K562 (cell line): Measurements from ENCODE around the gene MOCS3. TPM values are rescaled to one million over a fixed set of nuclear protein-coding genes. Genes with fewer than 3 reads are reported as not detected.
A peak's percentile ranks its signal among the peaks of the same experiment; 100 is the strongest.

Source experiments
- ATAC-seq: fragments of 200-7000 bp; cut with Tn5 transposase; 3 replicates; pipeline ENCODE4 v1.9.1; 2020; ENCODE audit warnings: moderate library complexity
- BruUV-seq: library from RNA; stranded (reverse); fragments of 400-500 nt; replicated peaks from 2 replicates; lab custom pipeline; 2021; lab: Mats Ljungman, UMichigan
- CTCF ChIA-PET: fragments of 300-600 bp; formaldehyde crosslinking; extraction: SDS; loops from one replicate; lab custom pipeline; 2021; ENCODE audit warnings: low intra/inter-chr PET ratio; lab: Yijun Ruan, JAX
- POLR2A ChIA-PET: fragments of 300-600, 350-650 bp; sonication (Branson Sonifier 250); formaldehyde crosslinking; extraction: SDS; loops from one replicate; lab custom pipeline; 2021; ENCODE audit warnings: antibody characterized with exemption, inconsistent platforms; lab: Yijun Ruan, JAX
- DNase-seq, 4 experiments: peaks; one replicate each; pipeline versions ENCODE4 v3.0.0 to v3.0.0-alpha.2; 2011 to 2018; ENCODE audit warnings: low spot score in 3 of 4, mixed read lengths in 3 of 4; ENCODE audit errors: extremely low read depth in 1 of 4
- FAIRE-seq: peaks from 2 replicates; lab custom pipeline; 2011; peaks lifted over from hg19 to GRCh38; lab: Jason Lieb, UNC
- H2AFZ ChIP-seq: 2 replicates; pipeline ENCODE4 v1.6.0; 2011; ENCODE audit warnings: low read depth, low read length, control low read depth, inconsistent platforms
- H3K27ac ChIP-seq: fragments of 200-600 bp; 3 replicates; pipeline ENCODE4 v1.8.0; 2011; ENCODE audit warnings: low read depth, mild to moderate bottlenecking, control low read depth, inconsistent platforms, low read length, moderate library complexity, mixed read lengths; ENCODE audit errors: extremely low read depth
- H3K27me3 ChIP-seq, 2 experiments: fragments of 300-600 bp in 1 of 2; 2 replicates in 1 of 2; 3 replicates in 1 of 2; pipeline versions ENCODE4 v1.6.0 to v1.8.0; 2011; ENCODE audit warnings: inconsistent platforms in 2 of 2, low read length in 2 of 2, mild to moderate bottlenecking in 1 of 2, mixed read lengths in 1 of 2, moderate library complexity in 1 of 2; ENCODE audit not compliant: control insufficient read depth in 2 of 2, insufficient read depth in 2 of 2
- H3K36me3 ChIP-seq: fragments of 300-600 bp; 3 replicates; pipeline ENCODE4 v1.8.0; 2011; ENCODE audit warnings: mild to moderate bottlenecking, low read length, inconsistent platforms; ENCODE audit not compliant: control insufficient read depth, insufficient read depth
- H3K4me1 ChIP-seq, 2 experiments: fragments of 200-600 bp in 1 of 2; replicated peaks in 1 of 2; 2 replicates in 1 of 2; 3 replicates in 1 of 2; pipeline versions ENCODE4 v1.5.1 to v1.8.0; 2011; ENCODE audit warnings: inconsistent platforms in 2 of 2, low read length in 2 of 2, mild to moderate bottlenecking in 1 of 2, mixed read lengths in 1 of 2, moderate library complexity in 1 of 2; ENCODE audit not compliant: control insufficient read depth in 2 of 2, insufficient read depth in 2 of 2
- H3K4me2 ChIP-seq: 2 replicates; pipeline ENCODE4 v1.6.1; 2011; ENCODE audit warnings: low read length, control low read depth, inconsistent platforms, mixed read lengths; ENCODE audit not compliant: insufficient read depth
- H3K4me3 ChIP-seq: fragments of 200-600 bp; sonication (generic), shearing (Covaris generic); 2 replicates; pipeline ENCODE4 v1.5.1; 2016; ENCODE audit warnings: control low read depth, inconsistent platforms
- H3K79me2 ChIP-seq: fragments of 200-600 bp; 3 replicates; pipeline ENCODE4 v1.8.0; 2011; ENCODE audit warnings: low read length, inconsistent platforms; ENCODE audit not compliant: control insufficient read depth, insufficient read depth
- H3K9ac ChIP-seq, 2 experiments: 2 replicates each; pipeline versions ENCODE4 v1.6.0 to v1.6.1; 2011; ENCODE audit warnings: low read depth in 2 of 2, low read length in 2 of 2, control low read depth in 1 of 2, inconsistent platforms in 1 of 2, mild to moderate bottlenecking in 1 of 2, mixed read lengths in 1 of 2; ENCODE audit not compliant: insufficient read depth in 1 of 2
- H3K9me1 ChIP-seq: one replicate; pipeline ENCODE4 v1.6.0; 2011; ENCODE audit warnings: inconsistent platforms, mild to moderate bottlenecking, low read length, moderate library complexity; ENCODE audit not compliant: control insufficient read depth, insufficient read depth
- H3K9me3 ChIP-seq: replicated peaks from 2 replicates; pipeline ENCODE4 v1.5.1; 2011; ENCODE audit warnings: low read depth, low read length, inconsistent platforms; ENCODE audit not compliant: control insufficient read depth, insufficient read depth
- H4K20me1 ChIP-seq: replicated peaks from 2 replicates; pipeline ENCODE4 v1.6.1; 2011; ENCODE audit warnings: low read length, inconsistent platforms, mixed read lengths; ENCODE audit not compliant: control insufficient read depth, insufficient read depth
- C11orf30 ChIP-seq: fragments of 450-650 bp; IDR thresholded peaks from 2 replicates; pipeline ENCODE4 v1.6.1; 2016; ENCODE audit warnings: low read depth, mild to moderate bottlenecking
- CEBPG ChIP-seq, 3 experiments: fragments of 200-800 bp in 1 of 3; sonication (Bioruptor generic) in 1 of 3; sonication (generic) in 1 of 3; formaldehyde crosslinking in 1 of 3; IDR thresholded peaks in 2 of 3; conservative IDR thresholded peaks in 1 of 3; 2 replicates each; pipeline versions ENCODE4 v1.6.1 to v1.8.0; 2016 to 2022; ENCODE audit warnings: missing compliant biosample characterization in 2 of 3, missing genetic modification characterization in 2 of 3, mild to moderate bottlenecking in 1 of 3, missing genetic modification reagents in 1 of 3
- MAFG ChIP-seq: fragments of 450-650 bp; conservative IDR thresholded peaks from 2 replicates; pipeline ENCODE4 v1.6.1; 2016; ENCODE audit warnings: missing genetic modification characterization, missing compliant biosample characterization
- PTRF ChIP-seq: fragments of 450-650 bp; IDR thresholded peaks from 2 replicates; pipeline ENCODE4 v1.6.1; 2016; ENCODE audit warnings: mild to moderate bottlenecking, missing genetic modification characterization, missing compliant biosample characterization
- SMAD3 ChIP-seq: fragments of 450-650 bp; formaldehyde crosslinking; conservative IDR thresholded peaks from 2 replicates; pipeline ENCODE4 v1.4.0; 2020; ENCODE audit warnings: mild to moderate bottlenecking
- SRSF7 ChIP-seq: fragments of 200-400 bp; formaldehyde crosslinking; optimal IDR thresholded peaks from 2 replicates; pipeline ENCODE3; 2017; ENCODE audit warnings: mild to moderate bottlenecking, low read depth, low read length
- XRCC5 ChIP-seq: fragments of 200-400 bp; formaldehyde crosslinking; IDR thresholded peaks from 2 replicates; pipeline ENCODE4 v1.6.1; 2017; ENCODE audit warnings: low read depth, mild to moderate bottlenecking, low read length
- WGBS: fragments of 100-300 bp; shearing (Covaris generic); methylation state at CpG from one replicate; pipeline ENCODE4 v1.1.6; 2016; ENCODE audit warnings: low coverage, mixed read lengths; ENCODE audit not compliant: insufficient coverage; ENCODE audit errors: missing lambda C conversion rate; 5-methylcytosine and 5-hydroxymethylcytosine counted together
- in situ Hi-C: fragments of 300-500 bp; cut with MboI; formaldehyde crosslinking; loops from 4 replicates; pipeline ENCODE4 v1.15.0; 2018; ENCODE audit warnings: inconsistent platforms, mixed read lengths
- intact Hi-C: fragments of 100-400 bp; cut with micrococcal nuclease; formaldehyde crosslinking; loops from 2 replicates; pipeline ENCODE4 v1.14.2; 2022
- polyA plus RNA-seq, 8 experiments: library from polyadenylated mRNA; depleted of rRNA in 4 of 8; stranded (reverse) in 5 of 8; unstranded in 3 of 8; fragments of >200 nt; fragmentation: Nextera tagmentation in 2 of 8; fragmentation: Illumina TruSeq in 1 of 8; extraction: Ambion mirVana in 2 of 8; extraction: Trizol in 1 of 8; gene quantifications; 2 replicates each; pipeline versions ENCODE4 v1.2.1 to v1.2.3, GENCODE V29; 2011 to 2014; ENCODE audit warnings: inconsistent platforms in 1 of 8, missing spikeins in 1 of 8
- total RNA-seq, 7 experiments: library from RNA; depleted of rRNA in 6 of 7; stranded (reverse); fragments of >200 nt in 6 of 7; fragmentation: Illumina TruSeq in 2 of 7; extraction: Trizol in 2 of 7; gene quantifications; 2 replicates each; pipeline versions ENCODE4 v1.2.1 to v1.2.3, GENCODE V29; 2011 to 2021; ENCODE audit warnings: low replicate concordance in 1 of 7
- TF ChIP-seq, protein P1 (sequence below), 2 experiments: fragments of 450-650 bp in 1 of 2; sonication (generic) in 1 of 2; formaldehyde crosslinking in 1 of 2; IDR thresholded peaks in 1 of 2; conservative IDR thresholded peaks in 1 of 2; 2 replicates each; pipeline versions ENCODE4 v1.6.1 to v1.8.1; 2016 to 2023; ENCODE audit warnings: mild to moderate bottlenecking in 2 of 2, moderate library complexity in 2 of 2, inconsistent platforms in 1 of 2, missing genetic modification reagents in 1 of 2

Gene MOCS3
- total and polyA plus RNA-seq, 9 of the 15 experiments (the other 6 are each of a cell fraction or from before 2014, with no cell fraction given), result 0.70 to 6.2 (median 2.9) TPM

DNA sequence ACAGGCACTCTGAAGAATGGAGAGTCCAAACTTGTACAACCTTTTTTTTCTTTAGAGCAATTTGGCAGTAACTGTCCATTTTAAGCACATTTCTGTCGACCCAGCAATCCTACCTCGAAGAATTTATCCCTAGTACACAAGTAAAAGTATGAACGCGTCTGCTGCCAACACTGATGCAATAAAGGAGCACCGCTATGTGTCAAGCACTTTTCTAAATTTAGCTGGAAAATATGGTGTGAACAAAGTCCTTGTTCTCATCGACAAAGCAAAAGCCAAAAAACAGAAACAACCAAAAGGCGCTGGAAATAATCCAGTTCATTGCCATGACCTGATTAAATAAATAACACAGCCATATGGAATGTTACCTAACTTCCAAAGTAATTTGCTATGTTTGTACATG, 1.3 kb upstream of the MOCS3 start:
- 3% methylated on average over 7 of the region's 7 CpGs for WGBS
- Histone ChIP-seq H3K4me1 (peaks cover 12 to 19% of the 10 kb centered on the region in 2 experiments; a peak in 4 of 5 replicates), H3K9ac (peak overlapping the region; percentile 50 to 96; a peak in 3 of 4 replicates), H3K9me1 (peaks cover 8% of the 10 kb centered on the region), H3K4me3 (peak overlapping the region; percentile 74), H3K79me2 (peaks cover 81% of the 10 kb centered on the region), H3K36me3 (peaks cover 60% of the 10 kb centered on the region), H3K4me2 (peak overlapping the region; percentile 93), H3K27ac (peak overlapping the region; percentile 97), H2AFZ (no peak overlapping the region), H3K9me3 (no peaks in the 10 kb centered on the region), H4K20me1 (peaks cover 20% of the 10 kb centered on the region), H3K27me3 (no peaks in the 10 kb centered on the region)
- peak; percentile 8; the same call in 1 of the 3 replicates for ATAC-seq
- POLR2A ChIA-PET, result interaction anchor here (0.6 to 2.0 kb wide), 13 partner anchors 10 to 267 kb away, joined by 3 to 17 read pairs (median 5); partner anchors contain the start of genes ADNP and BCAS4
- BruUV-seq, result no TSS peak
- TF ChIP-seq SMAD3 (no peak), CEBPG (CRISPR knock-in tag; IDR thresholded peaks at IDR 0.05) (peak; percentile 74), CEBPG (tag; conservative IDR thresholded peaks at IDR 0.05 in 1 of 2, IDR thresholded peaks at IDR 0.05 in 1 of 2) (peak in 1 of 2 experiments; percentile 29; a peak in 1 of 4 replicates), SRSF7 (no peak), MAFG (tag) (0 out of 2 replicates have a peak, but pooled peaks have one; percentile 5), C11orf30 (peak; percentile 11; the same call in 1 of the 2 replicates), PTRF (tag) (no peak), XRCC5 (0 out of 2 replicates have a peak, but pooled peaks have one; percentile 16)
- TF ChIP-seq, protein P1, sequence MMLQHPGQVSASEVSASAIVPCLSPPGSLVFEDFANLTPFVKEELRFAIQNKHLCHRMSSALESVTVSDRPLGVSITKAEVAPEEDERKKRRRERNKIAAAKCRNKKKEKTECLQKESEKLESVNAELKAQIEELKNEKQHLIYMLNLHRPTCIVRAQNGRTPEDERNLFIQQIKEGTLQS (IDR thresholded peaks at IDR 0.05), result peak; percentile 27; the same call in 1 of the 2 replicates
- TF ChIP-seq, protein P1 (CRISPR knock-in tag; conservative IDR thresholded peaks at IDR 0.05), result no peak
- in situ Hi-C loops (no loop called here), intact Hi-C loops (no loop called here)
- FAIRE-seq, result no peak
- CTCF ChIA-PET, result no interaction called here
- DNase-seq, result no peak
